HG02973 (cell line): ENCODE measurements around the gene DPP7.

Experiments used
- ATAC-seq: cut with Tn5 transposase; IDR thresholded peaks from one replicate; pipeline ENCODE4 v1.9.1; 2021; ENCODE audit warnings: moderate library complexity; ENCODE audit not compliant: unreplicated experiment

Gene DPP7

DNA sequence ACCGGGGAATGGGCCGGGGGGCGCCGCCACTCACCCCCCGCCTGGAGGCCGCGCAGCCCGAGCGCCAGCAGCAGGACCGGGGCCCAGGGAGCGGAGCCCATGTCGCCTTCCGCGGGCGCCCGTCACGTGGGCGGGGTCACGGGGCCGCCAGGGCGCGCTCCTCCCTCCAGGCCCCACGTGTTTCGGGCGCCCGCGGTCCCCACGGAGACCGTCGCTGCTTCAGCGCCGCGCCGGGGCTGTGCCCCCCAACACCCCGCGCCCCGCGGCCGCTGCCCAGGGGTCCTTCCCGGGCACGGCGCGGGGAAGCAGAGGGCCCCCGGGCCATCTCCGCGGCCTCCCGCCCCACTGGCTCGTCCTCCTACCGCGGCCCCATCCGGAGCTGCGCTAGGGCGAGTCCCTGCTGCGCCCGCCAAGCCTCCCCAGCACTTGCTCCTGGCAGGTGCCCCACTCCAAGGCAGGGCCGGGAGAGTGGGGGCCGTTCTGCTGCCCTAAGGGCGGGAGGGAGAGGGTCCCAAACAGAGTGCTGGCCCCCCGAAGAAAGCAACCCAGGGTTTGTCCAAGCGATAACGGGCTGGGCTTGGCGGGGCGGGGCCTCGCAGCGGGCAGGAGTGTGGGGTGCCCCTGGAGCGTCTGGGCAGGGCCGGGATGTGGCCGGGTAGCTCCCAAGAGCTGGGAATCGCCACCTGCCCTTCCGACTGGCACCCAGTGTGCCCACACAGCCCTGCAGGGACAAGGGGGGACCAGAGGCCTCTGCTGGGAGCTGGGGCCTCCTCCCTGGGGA is at the start of gene DPP7:
Gene DPP7, minus strand, starts transcription at position 121 of the 781 bp plus-strand sequence. Its CDS starts 20 bp downstream, at position 101.
- ATAC-seq, result no peak

- ATAC-seq, result no peak
These were observed 49.3 kb upstream of the DPP7 start for GRCh38 chr9:137163805-137164204.

DNA sequence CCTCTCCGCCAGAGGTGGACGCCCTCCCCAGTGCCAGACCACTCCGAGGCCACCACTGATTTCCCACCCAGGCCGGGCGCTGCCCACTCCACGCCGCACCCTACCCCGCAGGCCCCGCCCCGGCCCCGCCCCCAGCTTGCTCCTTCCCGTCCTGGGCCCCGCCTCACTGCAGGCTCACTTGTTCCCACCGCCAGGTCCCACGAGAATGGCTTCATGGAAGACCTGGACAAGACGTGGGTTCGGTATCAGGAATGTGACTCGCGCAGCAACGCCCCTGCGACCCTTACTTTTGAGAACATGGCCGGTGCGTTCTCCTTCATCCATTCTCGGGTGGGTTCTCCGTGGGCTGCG is 48.8 kb upstream of the DPP7 start:
- ATAC-seq, result no peak

DNA sequence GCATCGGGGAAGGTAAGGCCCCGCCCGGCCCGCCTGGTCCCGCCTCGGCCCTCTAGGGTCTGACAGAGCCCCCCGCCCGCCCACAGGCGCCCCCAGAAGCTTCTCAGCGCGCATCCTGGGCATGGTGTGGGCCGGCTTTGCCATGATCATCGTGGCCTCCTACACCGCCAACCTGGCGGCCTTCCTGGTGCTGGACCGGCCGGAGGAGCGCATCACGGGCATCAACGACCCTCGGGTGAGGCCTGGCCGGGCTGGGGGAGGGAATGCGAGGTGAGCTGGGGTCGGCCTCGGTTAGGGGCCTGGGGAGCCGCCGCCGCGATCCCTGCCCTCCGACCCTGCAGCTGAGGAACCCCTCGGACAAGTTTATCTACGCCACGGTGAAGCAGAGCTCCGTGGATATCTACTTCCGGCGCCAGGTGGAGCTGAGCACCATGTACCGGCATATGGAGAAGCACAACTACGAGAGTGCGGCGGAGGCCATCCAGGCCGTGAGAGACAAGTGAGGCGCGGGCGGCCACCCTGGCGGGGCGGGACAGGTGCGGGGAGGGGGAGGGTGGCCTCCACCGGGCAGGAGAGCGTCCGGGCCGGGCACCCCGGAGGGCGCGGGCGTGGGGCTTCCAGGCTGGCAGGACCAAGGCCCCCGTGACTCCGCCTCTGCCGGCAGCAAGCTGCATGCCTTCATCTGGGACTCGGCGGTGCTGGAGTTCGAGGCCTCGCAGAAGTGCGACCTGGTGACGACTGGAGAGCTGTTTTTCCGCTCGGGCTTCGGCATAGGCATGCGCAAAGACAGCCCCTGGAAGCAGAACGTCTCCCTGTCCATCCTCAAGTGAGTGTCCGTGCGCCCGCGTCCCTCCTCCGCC is 48.2 kb upstream of the DPP7 start:
- ATAC-seq, result no peak

GRCh38 chr9:137161558-137162486 is 47.3 kb upstream of the DPP7 start:
- ATAC-seq, result no peak

- no peak for ATAC-seq
These were observed 46.4 kb upstream of the DPP7 start for GRCh38 chr9:137160716-137161557.

DNA sequence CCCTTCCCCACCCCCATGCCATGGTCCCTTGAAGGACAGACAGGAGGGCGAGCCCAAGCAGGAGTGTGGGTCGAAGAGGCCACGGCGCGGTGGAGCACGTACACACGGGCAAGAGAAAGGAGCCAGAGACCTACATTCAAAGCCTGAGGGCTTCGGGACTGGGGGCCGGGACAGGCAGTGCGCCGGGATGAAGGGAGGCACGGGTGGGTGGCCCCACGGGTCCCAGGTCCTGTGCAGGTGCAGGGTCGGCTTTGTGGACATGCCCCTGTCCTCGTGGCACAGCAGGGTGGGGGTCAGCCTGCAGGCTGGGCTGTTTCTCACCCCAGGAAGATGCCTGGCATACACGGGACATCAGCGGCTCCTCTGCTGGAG is 45.5 kb upstream of the DPP7 start:
- no peak for ATAC-seq

- ATAC-seq, result no peak
These were observed 44.8 kb upstream of the DPP7 start for GRCh38 chr9:137159105-137160053.

DNA sequence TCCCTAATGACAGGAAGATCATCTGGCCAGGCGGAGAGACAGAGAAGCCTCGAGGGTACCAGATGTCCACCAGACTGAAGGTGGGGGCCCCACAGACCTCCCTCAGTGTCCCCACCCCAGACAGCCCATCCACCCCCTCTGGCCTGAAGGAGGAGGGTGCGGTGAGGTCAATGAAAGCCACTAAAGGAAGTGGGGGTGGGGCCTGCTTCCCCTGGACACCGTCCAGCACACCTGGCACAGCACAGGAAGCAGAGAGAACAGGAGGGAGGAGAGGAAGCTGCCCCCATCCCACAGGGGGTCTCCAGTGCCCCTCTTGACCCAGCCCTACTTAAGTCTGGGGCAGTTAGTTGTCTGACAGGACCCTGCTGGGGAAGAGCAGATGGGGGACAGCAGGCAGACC is 44.1 kb upstream of the DPP7 start:
- no peak for ATAC-seq

GRCh38 chr9:137157618-137158415 is 43.3 kb upstream of the DPP7 start:
- ATAC-seq, result no peak

- no peak for ATAC-seq
These were observed 42.2 kb upstream of the DPP7 start for GRCh38 chr9:137156567-137157375.

- ATAC-seq, result no peak
These were observed 38.4 kb upstream of the DPP7 start for GRCh38 chr9:137152844-137153405.

DNA sequence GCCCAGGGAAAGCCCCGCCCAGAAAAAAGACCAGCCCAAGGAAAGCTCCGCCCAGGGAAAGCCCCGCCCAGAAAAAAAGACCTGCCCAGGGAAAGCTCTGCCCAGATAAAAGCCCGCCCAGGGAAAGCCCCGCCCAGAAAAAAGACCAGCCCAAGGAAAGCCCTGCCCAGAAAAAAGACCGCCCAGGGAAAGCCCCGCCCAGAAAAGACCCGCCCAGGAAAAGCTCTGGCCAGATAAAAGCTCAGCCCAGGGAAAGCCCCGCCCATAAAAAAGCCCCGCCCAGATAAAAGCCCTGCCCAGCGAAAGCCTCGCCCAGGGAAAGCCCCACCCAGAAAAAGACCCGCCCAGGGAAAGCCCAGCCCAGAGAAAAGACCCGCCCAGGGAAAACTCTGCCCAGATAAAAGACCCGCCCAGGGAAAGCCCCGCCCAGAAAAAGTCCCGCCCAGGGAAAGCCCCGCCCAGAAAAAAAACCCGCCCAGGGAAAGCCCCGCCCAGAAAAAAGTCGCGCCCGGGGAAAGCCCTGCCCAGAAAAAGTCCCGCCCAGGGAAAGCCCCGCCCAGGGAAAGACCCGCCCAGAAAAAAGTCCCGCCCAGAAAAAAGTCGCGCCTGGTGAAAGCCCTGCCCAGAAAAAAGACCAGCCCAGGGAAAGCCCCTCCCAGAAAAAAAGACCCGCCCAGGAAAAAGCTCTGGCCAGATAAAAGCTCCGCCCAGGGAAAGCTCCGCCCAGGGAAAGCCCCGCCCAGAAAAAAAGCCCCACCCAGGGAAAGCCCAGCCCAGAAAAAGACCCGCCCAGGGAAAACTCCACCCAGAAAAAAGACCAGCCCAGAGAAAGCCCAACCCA is 36.3 kb upstream of the DPP7 start:
- ATAC-seq, result peak; percentile 38

- ATAC-seq, result peak; percentile 8
These were observed 35.5 kb upstream of the DPP7 start for GRCh38 chr9:137149942-137150616.

DNA sequence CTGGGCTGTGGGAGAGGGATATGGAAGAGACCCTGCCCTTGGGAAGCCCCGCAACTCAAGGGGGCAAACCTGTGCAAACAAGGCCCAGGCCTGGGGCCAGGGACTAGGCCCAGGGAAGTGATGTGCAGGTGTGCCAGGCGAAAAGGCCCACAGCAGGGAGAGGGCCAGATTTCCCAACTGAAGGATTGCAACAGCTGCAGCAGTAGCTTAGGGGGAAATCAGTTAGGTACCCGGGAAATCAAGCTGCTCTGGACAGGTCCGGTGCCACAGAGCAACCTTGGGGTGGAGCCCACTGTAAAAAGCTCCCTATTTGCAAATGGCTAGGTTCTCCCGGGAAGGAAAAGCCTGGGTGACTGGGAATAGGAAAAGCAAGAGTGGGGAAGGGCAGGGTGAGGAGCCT is 34.8 kb upstream of the DPP7 start:
- no peak for ATAC-seq

GRCh38 chr9:137148661-137149060 is 34.1 kb upstream of the DPP7 start:
- ATAC-seq, result no peak
